BJ (cell line): Measurements from ENCODE around the gene FARP1. TPM values are rescaled to one million over a fixed set of nuclear protein-coding genes. Genes with fewer than 3 reads are reported as not detected.
A peak's percentile ranks its signal among the peaks of the same experiment; 100 is the strongest.

Experiments
- CTCF ChIA-PET: fragments of 350-600 bp; formaldehyde crosslinking; extraction: SDS; loops from one replicate; lab custom pipeline; 2021; ENCODE audit warnings: antibody characterized with exemption, inconsistent platforms; lab: Yijun Ruan, JAX
- POLR2A ChIA-PET: fragments of 300-600 bp; sonication (Branson Sonifier 250); formaldehyde crosslinking; extraction: SDS; loops from one replicate; lab custom pipeline; 2021; ENCODE audit warnings: antibody characterized with exemption; lab: Charles Lee
- DNase-seq: peaks from one replicate; pipeline ENCODE4 v3.0.0-alpha.2; 2011; ENCODE audit warnings: low read depth
- H3K27me3 ChIP-seq: 2 replicates; pipeline ENCODE4 v1.6.0; 2011; ENCODE audit warnings: low read length; ENCODE audit not compliant: control insufficient read depth, insufficient read depth
- H3K36me3 ChIP-seq: 2 replicates; pipeline ENCODE4 v1.5.1; 2011; ENCODE audit warnings: low read length; ENCODE audit not compliant: control insufficient read depth, insufficient read depth
- H3K4me3 ChIP-seq: 2 replicates; pipeline ENCODE4 v1.5.1; 2011; ENCODE audit warnings: low read depth, mild to moderate bottlenecking, control low read depth, low read length
- CTCF ChIP-seq: IDR thresholded peaks from 2 replicates; pipeline ENCODE4 v1.5.1; 2011; ENCODE audit warnings: low read depth, mild to moderate bottlenecking, control low read depth, inconsistent platforms, low read length, moderate library complexity; ENCODE audit not compliant: insufficient read depth
- polyA plus RNA-seq: library from polyadenylated mRNA; depleted of rRNA; stranded (reverse); fragments of >200 nt; gene quantifications from 2 replicates; pipeline ENCODE4 v1.2.3, GENCODE V29; 2011

FARP1 gene
- polyA plus RNA-seq, 1 experiment: 64.0 TPM

- CTCF ChIA-PET: interaction anchor here (0.6 to 1.2 kb wide), 3 partner anchors 29 to 153 kb away, joined by 3 to 5 read pairs (median 4); no protein-coding TSS in a partner anchor
- no peak for TF ChIP-seq CTCF
- POLR2A ChIA-PET: no interaction called here
- H3K4me3 ChIP-seq: no peak overlapping the region
- no peaks in the 10 kb centered on the region for H3K27me3 ChIP-seq
- no peaks in the 10 kb centered on the region for H3K36me3 ChIP-seq
- DNase-seq: no peak
Observed at GRCh38 chr13:98246538-98247172, 103.8 kb downstream of the FARP1 start.

GRCh38 chr13:98251708-98252107 lies 108.8 kb downstream of the FARP1 start:
- Histone ChIP-seq H3K27me3 (no peaks in the 10 kb centered on the region), H3K4me3 (no peak overlapping the region), H3K36me3 (no peaks in the 10 kb centered on the region)
- ChIA-PET POLR2A (no interaction called here), CTCF (interaction anchor here (1.4 kb wide), 1 partner anchor 218 kb away, joined by 4 read pairs; no protein-coding TSS in a partner anchor)
- no peak for DNase-seq
- TF ChIP-seq CTCF: no peak

GRCh38 chr13:98252931-98253470 lies 110.1 kb downstream of the FARP1 start:
- peak; percentile 31 for DNase-seq
- ChIA-PET POLR2A (no interaction called here), CTCF (interaction anchor here (0.6 to 1.2 kb wide), 2 partner anchors 179 to 220 kb away, joined by 3 read pairs; no protein-coding TSS in a partner anchor)
- Histone ChIP-seq H3K36me3 (no peaks in the 10 kb centered on the region), H3K4me3 (no peak overlapping the region), H3K27me3 (no peaks in the 10 kb centered on the region)
- no peak for TF ChIP-seq CTCF

GRCh38 chr13:98253526-98253925 lies 110.6 kb downstream of the FARP1 start:
- peak; percentile 38 for DNase-seq
- ChIA-PET POLR2A (no interaction called here), CTCF (interaction anchor here (1.2 kb wide), 1 partner anchor 178 kb away, joined by 3 read pairs; no protein-coding TSS in a partner anchor)
- H3K27me3 ChIP-seq: no peaks in the 10 kb centered on the region
- no peaks in the 10 kb centered on the region for H3K36me3 ChIP-seq
- TF ChIP-seq CTCF: no peak
- H3K4me3 ChIP-seq: no peak overlapping the region

GRCh38 chr13:98254513-98254912 lies 111.6 kb downstream of the FARP1 start:
- POLR2A ChIA-PET: no interaction called here

More at GRCh38 chr13:98254513-98254912, 111.6 kb downstream of the FARP1 start:
- Histone ChIP-seq H3K27me3 (no peaks in the 10 kb centered on the region), H3K4me3 (no peak overlapping the region), H3K36me3 (no peaks in the 10 kb centered on the region)
- peak; percentile 70 for DNase-seq
- TF ChIP-seq CTCF: no peak
- CTCF ChIA-PET: interaction anchor here (0.7 kb wide), 2 partner anchors 191 to 423 kb away, joined by 3 read pairs; no protein-coding TSS in a partner anchor
